HG03066 (cell line): ENCODE data around the gene MAD2L1.
"Not testable (repeated sequence)": the region's sequence is repeated elsewhere in the genome, so short reads cannot be mapped to it uniquely, and the experiment has no call there.

Experiments
- ATAC-seq: cut with Tn5 transposase; IDR thresholded peaks from one replicate; pipeline ENCODE4 v1.9.1; 2021; ENCODE audit warnings: low read depth; ENCODE audit not compliant: unreplicated experiment

Gene MAD2L1

DNA sequence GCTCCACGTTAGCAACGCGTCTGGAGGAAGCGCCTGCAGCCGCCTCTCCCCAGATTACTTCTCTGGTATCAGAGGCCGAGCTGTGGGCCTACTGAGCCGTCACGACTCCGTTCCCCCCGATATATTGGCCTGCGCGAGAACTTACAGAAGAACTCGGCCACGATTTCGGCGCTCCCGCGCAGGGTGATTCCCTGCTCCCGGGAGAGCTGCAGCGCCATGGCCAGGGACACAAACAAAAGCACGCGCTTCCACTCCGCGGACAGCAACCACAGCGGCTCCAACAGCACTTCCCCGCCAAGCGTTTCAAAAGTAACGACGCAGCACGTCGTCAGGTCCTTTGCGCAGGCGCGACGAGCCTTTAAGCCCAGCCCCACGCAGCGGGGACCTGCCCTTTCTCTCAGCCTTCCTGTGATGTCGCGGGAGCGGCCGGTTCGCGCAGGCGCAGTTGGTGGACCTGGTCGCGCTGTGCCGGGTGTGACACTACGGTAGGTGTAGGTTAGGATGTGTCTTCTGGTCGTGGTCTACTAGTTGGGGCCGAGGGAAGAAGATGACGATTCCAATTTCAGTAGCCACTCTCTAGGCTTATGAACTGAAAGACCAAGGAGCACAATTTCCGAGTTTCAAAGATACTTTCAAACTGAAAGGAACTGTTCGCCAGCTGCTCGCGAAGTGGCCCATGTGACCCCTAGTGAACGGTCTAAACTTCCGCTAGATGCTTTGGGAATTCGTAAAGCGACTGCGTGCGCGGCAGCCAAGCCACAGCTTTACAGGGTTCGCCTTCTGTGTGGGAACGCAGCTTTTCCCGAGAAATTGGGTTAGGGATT is at the start of gene MAD2L1:
Gene MAD2L1 (minus strand): TSS at position 332 of the 824 bp plus-strand sequence. CDS start 114 bp downstream, at position 218.
- ATAC-seq, result peak; percentile 84

DNA sequence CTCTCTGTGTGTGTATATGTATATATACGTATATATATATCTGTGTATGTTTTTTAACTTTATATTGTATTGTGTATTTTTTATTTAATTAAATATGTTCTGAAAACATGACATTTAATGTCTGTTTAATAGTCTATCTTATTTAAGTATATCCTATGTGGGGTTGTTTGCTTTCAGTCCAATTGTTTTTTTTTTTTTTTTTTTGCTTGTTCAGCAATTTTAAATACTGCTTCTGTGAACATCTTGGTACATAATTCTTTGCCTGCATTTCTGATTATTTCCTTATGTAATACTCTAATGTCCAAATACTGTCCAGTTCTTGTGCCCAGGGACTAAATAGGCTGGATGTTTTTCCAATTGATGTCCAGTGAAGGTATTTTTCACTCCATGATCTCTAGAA is 45.1 kb upstream of the MAD2L1 start:
- ATAC-seq, result no peak

DNA sequence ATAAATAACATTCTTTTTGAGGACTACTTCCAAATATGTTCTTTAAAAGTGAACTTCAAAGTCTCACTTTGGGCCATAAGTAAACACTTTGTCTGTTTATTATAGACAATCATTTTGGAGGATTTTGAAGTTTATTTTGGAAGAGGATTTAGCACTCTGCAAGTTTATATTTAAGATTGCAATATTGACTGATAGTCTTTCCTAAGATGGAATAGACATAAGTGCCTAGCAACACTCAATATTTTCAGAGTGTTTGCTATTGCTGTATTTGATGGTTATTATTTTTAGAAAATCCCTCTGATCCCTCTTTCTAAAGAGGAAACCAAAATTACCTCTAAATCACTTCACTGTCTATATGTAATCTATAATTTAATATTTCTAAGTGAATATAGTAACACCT is 42.8 kb upstream of the MAD2L1 start:
- ATAC-seq, result no peak

DNA sequence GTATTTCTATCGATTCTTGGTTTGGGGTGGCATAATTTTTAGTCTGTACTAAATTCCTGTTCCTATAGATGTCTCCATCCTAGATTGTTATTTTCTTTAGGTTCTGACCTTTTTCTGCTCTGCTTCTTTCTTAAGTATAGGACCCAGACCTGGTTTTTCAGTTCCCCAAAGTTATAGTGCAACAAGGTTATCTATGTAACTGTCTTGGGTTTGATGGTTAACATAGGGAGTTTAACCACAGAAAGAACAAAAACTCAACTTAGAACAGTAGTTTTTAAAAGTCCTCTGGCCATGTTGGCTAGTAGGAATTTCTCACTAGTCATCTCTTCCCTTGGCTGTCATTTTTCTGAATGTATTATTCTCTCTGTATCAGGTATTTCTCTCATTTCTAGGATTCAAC is 38.8 kb upstream of the MAD2L1 start:
- peak; percentile 91 for ATAC-seq

DNA sequence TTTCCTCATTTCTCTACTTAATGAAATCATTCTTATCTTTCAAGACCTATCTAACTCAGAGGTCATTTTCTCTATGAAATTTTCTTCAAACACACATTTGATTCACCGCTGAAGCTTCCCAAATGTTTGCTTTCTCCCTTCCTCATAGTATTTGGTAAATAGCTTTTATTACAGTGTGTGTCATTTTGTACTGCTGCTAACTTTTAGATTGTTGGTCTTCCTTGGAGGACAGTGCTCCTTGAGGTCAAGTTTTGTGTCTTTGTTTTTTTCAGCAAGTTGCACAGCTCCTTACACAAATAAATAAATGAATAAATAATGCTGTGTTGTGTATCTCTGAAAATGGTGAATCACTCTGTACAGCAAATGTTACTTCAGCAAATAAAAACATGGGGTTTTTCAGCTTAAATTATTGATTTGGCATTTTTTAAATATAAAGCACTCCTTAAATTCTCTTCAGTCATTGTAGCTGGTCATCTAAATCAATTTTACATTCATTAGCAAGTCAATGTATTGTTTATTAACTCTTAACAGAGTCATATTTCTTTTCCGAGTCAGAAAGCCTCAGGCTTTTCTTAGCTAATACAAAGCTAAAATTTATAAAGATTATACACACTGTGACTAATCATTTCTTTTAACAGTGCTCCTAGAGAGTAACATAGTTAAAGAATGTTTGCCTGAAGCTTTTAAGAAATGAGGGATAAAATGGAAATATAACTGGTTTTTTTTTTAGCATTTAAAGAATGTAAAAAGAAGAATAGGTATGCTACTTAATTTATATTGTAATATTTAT is 30.1 kb upstream of the MAD2L1 start:
- ATAC-seq, result no peak

DNA sequence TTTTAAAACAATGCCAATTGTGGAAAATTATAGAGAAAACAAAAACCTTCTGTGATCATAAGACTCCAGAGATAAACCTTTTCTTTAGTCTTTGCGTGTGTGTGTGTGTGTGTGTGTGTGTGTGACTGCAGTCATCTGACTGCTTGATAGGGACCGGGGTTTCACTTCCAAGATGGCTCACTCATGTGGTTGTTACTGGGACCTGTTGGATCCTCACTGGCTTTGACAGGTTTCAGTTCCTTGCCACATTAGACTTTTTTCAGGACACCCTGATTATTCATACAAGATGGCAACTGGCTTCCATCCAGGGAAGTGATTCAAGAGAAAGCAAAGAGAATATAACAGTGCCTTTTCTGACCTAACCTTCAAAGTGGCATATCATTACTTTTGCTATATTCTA is 21.9 kb upstream of the MAD2L1 start:
- no peak for ATAC-seq

DNA sequence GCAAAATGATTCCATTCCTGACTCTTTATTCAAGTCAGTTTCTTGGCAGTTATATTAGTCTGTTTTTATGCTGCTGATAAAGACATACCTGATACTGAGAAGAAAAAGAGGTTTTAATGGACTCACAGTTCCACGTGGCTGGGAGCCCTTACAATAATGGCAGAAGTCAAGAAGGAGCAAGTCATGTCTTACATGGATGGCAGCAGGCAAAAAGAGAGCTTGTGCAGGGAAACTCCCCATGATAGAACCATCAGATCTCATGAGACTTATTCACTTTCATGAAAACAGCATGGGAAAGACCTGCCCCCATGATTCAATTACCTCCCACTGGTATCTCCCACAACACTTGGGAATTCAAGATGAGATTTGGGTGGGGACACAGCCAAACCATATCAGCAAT is 21.4 kb upstream of the MAD2L1 start:
- ATAC-seq, result not testable (repeated sequence)

DNA sequence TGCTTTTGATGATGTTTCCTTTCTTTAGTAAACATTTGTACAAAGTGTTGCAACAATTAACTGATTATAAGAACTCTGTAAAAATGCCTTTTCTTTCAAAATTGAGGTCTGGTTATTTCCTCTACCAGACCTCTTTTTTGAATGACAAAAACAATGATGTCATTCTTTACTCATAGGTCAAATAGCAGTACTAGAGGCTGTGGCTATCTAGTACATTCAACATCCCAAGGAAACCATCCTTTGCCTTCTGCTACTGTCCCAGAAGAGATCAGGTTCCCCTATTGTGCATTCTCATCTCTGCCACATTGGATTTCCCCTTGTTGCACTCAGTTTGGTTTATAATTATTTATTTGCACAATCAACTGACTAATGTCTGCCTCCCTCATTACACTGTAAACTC is 19.1 kb upstream of the MAD2L1 start:
- no peak for ATAC-seq

DNA sequence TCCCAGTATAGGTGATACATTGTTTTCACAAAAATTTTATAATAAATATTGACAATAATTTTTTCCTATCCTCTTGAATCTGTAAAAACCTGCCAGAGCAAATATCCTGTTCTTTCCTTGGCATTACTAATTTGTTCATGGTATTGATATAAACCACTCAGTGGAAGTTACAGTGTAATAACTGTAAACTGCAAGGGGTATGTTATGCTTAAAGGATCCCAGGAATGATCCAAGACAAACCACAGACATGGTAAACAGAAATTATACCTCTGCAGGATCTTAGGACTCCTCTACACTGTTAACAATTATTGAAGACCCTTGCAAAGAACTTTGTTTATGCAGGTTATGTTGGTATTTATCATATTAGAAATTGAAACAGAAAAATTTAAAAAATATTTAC is 17.7 kb upstream of the MAD2L1 start:
- no peak for ATAC-seq

DNA sequence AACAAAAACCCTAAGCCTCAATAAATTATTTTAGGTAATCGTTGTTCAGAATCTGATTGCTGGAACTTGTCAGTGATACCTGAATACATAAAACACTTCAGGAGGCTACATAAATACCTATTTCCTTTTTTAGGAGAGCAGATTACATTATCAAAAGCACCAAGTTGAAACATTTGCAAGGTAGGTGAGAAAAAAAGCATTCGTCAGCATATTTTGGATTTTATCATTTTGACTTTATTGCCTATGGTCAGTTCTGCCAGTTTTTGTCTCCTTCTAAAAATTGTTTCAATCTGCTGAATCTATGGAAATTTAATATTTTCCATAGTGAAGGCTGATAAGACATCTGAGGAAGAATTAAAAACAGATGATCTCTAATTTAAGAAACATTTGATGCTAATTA is 16.5 kb upstream of the MAD2L1 start:
- ATAC-seq, result no peak

DNA sequence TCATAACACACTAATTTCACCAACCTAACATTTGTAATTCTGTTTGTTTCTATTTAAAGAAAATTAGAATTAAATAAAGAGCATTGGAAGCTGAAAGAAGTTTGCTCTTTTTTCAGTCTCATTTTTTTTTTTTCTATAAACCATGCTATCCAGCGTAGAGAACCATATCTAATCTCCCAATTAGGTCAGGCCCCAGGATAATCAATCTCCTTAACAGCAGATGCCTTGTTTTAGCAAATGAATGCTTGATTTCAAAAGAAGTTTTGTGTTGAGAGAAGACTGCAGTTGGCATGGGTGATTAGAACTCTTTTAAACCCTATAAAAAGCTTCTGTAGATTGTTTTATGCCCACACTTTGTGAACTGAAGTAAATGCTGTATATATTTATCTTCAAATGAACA is 15.6 kb upstream of the MAD2L1 start:
- ATAC-seq, result no peak

DNA sequence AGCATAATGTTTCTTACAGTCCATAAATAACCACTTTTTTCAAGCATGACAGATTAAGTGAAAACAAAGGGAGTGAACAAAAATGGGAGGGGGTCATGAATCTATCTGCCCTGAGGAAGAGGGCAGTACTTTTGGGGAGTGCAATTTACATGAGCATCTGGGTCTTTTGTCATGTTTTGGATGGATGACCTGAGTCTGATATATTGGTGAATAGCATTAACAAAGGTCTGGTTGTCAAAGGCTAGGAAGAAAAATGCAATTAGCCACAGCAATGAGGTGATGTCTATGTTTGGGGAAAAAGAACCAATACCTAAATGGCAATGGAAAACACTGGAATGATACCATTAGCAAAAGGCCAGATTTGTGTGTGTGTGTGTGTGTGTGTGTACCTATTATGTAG is 15.1 kb upstream of the MAD2L1 start:
- ATAC-seq, result no peak

DNA sequence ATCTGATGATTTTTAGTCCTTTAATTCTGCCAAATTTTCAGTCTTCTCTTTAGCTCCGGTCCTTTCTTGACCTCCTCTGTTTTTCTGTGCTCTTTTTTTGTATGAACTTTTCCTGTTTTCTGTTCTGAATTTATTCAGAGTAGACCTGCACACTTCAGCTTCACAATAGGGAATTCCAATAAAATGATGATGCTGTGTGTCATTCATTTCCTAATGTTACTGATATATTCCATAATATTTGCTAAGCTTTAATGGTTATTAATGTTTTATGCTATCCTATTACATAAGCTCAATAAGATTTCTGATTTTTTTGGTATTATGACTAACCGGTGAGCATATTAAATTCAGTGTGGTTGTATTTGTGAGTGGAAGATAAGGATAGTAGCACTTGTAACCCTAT is 13.9 kb upstream of the MAD2L1 start:
- no peak for ATAC-seq

DNA sequence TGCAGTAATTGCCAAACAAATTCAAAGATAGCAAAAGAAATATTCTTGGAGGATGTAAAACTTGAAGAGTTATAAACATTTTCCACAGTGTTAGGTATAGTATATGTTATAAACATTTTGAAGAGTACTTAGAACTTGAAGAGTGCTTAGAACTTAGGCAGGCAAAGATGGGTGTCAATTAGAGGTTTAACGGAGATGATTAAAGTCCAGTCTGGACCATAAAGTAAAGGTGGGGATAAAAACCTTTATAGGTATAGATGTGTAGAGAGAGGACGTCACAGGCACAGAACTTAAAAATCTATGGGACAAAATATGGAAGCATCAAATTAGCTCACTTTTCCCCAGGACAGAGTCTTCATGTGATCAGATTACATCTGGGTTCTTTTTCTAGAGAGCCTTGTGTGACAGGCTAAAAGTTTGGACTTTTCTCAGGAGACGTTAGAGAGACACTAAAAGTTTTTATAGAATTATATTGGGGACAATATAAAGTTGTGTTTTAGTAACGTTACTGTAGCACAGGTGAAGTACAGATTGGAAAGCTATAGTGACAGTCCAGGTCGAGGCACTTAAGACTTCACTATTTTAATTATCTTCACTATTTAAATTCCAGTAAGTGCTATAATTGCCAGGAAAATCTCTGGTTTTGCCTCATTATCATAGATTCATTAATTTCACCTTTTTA is 13.3 kb upstream of the MAD2L1 start:
- no peak for ATAC-seq

DNA sequence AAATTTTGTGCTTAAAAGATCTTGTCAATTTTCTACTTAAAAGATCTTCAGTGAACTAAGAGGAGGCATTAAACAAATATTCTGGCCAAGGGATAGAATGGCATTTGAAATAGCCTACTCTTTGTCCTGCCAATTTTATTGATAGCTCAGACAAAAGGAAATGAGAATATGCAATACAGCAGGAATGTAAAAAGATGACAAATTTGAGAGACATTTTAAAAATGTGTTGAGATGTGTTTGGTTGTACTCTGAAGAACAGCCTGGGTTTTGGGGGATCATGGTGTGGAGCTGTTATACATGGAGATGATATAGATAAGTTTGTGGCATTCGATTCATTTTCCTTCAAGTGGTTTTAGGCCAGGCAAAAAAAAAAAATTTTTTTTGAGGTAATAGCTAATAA is 11.6 kb upstream of the MAD2L1 start:
- ATAC-seq, result no peak

DNA sequence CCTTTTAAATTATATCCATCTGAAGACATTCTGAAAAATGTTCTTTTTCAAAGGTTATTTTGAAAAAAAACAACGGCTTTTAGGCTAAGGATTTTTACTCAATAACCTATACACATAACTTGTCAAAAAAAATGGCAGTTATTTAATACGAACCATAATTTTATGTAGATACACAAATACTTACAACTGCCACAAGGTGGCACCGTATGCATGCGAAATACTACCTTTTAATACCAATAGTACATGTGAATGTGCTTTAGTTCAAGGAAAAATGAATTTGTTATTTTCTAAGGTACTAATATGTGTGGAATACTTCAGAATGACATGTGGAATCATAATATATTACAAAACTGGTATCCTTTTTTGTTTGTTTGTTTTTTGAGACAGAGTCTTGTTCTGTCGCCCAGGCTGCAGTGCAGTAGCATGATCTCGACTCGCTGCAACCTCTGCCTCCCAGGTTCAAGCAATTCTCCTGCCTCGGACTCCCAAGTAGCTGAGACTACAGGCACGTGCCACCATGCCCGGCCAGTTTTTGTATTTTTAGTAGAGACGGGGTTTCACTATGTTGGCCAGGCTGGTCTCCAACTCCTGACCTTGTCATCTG is 4.6 kb upstream of the MAD2L1 start:
- no peak for ATAC-seq

DNA sequence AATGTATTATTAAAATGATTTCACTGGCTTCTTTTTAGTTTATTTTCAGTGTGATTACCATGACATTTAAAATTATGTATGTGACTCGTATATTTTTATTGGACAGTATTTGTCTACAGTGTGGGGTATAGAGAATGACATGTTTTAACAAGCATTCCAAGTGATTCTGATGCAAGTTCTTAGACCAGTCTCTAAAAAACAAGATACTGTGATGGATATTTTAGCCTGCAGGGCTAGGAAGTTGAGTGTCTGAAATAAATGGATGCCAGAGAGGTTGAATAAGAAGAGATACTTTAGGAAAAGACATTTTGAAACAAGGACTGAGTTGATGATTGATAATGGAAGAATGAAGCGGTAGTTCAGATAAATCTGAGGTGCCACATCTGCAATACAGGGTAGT is 3.5 kb upstream of the MAD2L1 start:
- ATAC-seq, result no peak

DNA sequence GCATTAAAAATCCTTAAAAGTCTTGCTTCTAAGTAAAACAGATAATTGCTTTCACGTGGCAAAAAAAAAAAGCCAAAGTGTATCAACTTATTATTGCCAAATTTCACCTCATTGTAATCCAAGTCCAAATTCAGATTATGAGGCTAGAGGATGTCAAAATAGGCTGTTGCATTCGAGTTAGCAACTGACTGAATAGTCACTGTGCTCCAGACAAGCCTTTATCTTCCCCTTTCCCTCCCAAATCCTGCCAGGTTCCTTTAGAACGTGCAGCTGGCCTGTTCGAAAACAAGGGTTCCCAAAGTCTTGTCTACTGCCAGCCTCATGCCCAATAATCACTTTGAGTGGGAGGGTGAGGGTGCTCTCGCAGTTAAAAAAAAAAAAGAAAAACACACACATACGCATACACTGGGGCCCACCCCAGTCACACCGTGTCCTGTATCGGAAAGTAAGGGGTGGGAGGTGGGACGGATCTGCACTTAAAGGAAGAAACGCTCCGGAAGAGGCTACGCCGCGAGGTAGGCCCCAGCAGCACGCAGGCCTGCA is 603 bp downstream of the MAD2L1 start:
- no peak for ATAC-seq

DNA sequence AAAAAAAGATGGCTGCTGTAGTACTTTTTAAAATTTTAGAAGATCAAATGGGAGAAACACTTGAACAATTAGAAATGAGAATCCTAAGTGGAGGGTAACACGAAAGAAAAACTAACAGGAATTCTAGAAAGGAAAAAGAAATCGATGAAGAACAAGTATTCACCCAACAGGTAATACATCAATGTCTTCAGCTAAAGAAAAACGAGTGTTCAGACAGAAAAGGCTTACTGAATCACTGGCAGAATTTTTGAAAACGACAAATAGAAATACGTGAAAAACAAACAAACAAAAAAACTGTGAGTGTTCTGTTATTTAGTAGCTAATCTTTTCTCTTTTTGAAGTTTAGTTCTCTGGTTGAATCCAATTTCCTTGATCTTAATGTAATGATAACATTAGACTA is 1.8 kb downstream of the MAD2L1 start:
- no peak for ATAC-seq

DNA sequence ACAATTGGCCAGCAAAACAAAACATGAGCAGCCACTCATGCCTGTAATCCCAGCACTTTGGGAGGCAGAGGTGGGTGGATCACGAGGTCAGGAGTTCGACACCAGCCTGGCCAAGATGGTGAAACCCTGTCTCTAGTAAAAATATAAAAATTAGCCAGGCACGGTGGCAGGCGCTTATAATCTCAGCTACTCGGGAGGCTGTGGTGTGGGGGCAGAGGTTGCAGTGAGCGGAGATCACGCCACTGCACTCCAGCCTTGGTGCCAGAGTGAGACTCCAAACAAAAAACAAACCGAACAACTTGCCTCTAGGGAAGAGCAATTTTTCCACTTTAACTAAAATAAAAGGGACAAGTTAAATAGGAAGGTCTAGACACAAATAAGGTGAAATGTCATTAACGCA is 2.9 kb downstream of the MAD2L1 start:
- ATAC-seq, result not testable (repeated sequence)
